HG02623 (cell line): ENCODE data around the gene CRYGA.
"Not testable (repeated sequence)": the region's sequence is repeated elsewhere in the genome, so short reads cannot be mapped to it uniquely, and the experiment has no call there.

ENCODE experiments used
- ATAC-seq: cut with Tn5 transposase; IDR thresholded peaks from one replicate; pipeline ENCODE4 v1.9.1; 2021; ENCODE audit warnings: moderate library complexity; ENCODE audit not compliant: unreplicated experiment

The CRYGA gene

GRCh38 chr2:208164951-208165755, 1.8 kb upstream of the CRYGA start:
- ATAC-seq, result no peak

GRCh38 chr2:208156439-208156838, 7.0 kb downstream of the CRYGA start:
- no peak for ATAC-seq

DNA sequence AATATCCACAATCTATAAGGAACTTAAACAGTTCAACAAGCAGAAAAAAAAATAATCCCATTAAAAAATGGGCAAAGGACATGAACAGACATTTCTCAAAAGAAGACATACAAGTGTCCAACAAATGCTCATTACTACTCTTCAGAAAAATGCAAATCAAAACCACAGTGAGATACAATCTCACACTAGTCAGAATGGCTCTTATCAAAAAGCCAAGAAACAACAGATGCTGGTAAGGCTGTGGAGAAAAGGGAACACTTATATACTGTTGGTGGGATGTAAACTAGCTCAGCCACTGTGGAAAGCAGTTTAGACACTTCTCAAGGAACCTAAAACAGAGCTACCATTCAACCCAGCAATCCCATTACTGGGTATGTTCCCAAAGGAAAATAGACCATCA, 10.2 kb downstream of the CRYGA start:
- ATAC-seq, result no peak

DNA sequence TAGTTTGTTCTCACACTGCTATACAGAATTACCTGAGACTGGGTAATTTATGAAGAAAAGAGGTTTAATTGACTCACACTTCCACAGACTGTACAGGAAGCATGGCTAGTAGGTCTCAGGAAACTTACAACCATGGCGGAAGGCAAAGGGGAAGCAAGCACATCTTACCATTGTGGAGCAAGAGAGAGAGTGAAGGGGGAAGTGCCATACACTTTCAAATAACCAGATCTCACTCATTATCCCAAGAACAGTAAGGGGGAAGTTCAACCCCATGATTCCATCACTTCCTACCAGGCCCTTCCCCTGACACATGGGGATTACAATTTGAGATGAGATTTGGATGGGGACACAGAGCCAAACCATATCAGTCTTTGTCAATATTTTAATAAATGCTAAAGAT, 12.4 kb downstream of the CRYGA start:
- no peak for ATAC-seq

DNA sequence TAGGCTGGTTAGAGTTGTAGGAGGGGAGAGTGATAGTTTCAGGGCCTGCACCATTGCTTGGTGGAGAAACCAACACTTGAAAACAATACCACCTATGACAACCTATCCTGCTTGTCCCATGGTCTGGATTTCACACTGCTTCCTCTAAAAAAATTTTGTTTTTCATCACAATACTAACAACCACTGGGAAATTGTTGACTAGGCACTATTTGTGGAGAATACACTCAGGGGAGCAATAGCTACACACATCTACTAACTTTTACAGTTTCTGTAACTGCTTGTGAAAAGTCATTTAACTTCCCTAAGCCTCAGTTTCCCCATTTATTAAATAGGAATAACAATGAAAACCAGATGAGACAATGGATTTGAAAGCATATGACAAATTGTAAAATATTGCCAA, 13.3 kb downstream of the CRYGA start:
- no peak for ATAC-seq

DNA sequence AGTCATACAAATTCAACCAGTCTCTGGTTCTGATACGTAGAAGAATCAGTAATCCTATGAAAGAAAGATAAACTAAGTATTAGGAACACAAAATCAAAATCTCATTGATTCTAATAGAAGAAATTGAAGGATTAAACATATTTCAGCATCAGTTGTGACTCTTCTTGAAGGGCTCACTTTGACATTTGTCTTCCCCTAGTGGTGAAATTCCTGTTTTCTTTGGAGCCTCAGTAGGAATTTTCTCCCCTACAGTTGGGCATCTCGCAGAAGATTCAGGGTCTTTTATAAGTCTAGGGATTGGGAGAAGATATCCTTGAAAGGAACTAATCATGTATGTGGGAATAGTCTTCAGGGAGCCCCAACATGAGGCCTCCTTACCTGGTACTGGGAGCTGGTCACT, 14.6 kb downstream of the CRYGA start:
- no peak for ATAC-seq

- ATAC-seq, result no peak
Observed at GRCh38 chr2:208147759-208148158, 15.6 kb downstream of the CRYGA start.

DNA sequence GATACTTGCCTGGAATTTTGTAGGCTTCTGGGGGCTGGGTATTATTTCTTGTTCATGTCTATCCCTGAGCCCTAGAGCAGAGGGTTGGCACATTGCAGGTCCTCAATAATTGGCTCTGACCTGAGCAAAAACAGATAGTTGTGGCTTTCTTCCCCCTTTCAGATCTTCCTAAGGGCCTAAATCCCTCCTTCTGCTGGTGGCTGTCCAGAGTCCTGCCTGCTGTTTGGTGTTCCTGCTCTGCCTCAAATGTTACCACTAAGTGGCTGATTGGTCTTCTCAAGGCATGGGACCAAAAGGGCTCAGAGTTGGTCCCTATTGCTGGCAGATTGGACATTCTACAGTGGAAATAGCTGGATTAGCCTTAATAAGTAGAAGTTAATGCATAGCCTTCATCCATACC, 16.4 kb downstream of the CRYGA start:
- ATAC-seq, result no peak

DNA sequence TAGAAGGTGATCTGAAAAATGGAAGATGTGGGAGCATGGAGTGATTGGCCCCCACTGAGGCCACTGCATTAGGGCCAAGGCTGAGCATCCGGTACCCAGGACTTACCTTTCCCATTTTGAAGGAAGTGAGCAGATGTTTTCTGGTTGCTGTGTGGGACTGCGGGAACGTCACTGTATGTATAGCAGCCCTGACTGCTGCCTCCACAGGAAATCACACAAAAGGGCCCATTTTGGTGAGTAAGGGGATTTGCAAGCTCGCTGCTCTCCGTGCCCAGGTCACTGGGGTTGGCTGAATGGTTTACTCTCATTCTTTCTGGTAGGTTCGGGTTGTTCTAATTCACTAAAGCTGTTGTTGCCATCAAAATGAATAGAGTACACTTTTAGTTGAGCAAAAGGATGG, 17.4 kb downstream of the CRYGA start, which contains the start of gene CRYGB:
Gene CRYGB, minus strand, starts transcription at position 153 of the 400 bp plus-strand sequence. Its CDS starts 38 bp downstream, at position 115.
- ATAC-seq, result no peak

DNA sequence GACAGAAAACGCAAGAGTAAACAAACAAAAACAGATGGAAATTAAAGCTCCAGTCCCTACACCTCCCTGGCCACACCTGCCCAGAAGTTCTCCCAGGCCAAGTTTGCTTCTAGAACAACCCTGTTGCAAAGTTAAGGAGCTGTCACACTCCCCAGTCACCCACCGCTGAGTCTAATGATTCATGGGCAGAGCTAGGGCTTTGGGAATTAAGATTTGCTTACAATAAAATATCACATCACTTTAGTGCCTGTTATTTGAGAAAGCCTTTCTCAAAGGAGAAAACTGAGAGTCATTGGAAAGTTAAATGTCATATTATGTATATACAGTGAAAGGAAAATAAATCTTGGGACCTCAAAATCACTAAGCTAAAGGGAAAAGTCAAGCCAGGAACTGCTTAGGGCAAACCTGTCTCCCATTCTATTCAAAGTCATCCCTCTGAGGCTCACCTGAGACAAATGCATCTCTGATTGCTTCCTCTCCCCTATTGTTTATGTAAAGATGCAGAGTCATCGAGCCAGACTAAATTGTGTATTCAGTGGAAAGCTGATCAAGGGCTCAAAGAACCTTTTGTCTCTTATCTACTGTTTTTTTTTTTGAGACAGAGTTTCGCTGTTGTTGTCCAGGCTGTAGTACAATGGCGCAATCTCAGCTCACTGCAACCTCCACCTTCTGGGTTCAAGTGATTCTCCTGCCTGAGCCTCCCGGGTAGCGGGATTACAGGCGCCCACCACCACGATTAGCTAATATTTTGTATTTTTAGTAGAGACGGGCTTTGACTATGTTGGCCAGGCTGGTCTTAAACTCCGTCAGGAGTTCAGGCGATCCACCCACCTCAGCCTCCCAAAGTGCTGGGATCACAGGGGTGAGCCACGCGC, 20.2 kb downstream of the CRYGA start:
- ATAC-seq, result no peak

DNA sequence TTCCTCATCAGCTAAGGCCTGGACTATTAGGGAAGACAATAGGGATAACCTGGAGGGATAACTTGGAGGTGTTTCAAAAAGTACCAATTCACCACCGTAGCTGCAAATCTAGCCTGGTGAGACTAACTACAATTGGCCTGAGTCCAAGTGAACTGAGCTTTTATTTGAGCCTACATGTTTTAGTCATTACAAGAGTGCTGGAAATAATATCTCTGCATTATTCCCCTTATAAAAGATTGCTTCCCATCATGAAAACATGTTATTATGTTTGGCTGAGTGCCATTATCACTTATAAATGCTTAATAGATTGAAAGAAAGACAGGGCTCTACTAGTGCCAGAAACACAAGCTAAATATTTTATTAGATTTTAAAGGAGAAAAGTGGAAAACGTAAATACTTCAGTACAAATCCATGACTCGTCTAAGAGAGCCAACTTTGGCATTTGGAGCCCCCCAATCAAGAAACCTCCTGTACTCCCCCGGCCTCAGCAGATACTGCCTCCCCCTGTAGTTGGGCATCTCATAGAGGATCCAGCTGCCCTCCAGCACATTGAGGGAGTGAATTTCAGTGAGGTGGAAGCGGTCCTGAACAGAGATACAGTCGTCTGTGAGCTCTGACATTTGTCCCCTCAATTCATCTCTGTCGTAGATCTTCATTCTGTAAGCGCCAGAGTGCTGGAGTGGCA, 21.0 kb downstream of the CRYGA start:
- ATAC-seq, result no peak

DNA sequence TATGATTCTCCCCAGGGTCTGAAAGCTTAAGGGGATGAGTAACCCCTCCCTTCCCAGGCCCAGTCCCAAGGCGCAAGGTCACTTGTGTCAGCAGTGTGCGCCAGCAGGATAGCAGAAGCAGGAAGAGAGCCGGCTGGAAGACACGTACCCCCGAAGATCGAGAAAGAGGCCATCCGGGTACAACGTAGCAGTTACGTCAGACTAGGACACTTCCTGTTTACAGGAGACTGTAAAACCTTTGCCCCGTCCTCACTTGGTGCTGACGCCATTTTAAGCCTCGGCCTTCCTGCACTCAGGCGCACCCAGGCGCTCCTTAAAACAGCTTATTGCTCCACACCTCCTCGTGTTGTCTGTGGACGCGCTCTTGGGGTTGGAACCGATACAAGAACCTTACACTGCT, 23.9 kb downstream of the CRYGA start:
- ATAC-seq, result no peak

DNA sequence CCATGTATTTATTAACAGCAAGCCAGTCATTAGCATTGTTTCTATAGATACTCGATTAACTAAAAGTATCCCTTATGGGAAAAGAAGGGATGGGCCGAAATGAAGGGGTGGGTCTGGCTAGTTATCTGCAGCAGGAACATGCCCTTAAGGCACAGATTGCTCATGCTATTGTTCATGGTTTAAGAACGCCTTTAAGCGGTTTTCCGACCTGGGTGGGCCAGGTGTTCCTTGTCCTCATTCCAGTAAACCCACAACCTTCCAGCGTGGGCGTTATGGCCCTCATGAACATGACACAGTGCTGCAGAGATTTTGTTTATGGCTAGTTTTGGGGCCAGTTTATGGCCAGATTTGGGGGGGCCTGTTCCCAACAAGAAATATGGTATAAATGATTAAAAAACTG, 25.1 kb downstream of the CRYGA start:
- not testable (repeated sequence) for ATAC-seq

GRCh38 chr2:208136716-208137094, 26.7 kb downstream of the CRYGA start:
- no peak for ATAC-seq

DNA sequence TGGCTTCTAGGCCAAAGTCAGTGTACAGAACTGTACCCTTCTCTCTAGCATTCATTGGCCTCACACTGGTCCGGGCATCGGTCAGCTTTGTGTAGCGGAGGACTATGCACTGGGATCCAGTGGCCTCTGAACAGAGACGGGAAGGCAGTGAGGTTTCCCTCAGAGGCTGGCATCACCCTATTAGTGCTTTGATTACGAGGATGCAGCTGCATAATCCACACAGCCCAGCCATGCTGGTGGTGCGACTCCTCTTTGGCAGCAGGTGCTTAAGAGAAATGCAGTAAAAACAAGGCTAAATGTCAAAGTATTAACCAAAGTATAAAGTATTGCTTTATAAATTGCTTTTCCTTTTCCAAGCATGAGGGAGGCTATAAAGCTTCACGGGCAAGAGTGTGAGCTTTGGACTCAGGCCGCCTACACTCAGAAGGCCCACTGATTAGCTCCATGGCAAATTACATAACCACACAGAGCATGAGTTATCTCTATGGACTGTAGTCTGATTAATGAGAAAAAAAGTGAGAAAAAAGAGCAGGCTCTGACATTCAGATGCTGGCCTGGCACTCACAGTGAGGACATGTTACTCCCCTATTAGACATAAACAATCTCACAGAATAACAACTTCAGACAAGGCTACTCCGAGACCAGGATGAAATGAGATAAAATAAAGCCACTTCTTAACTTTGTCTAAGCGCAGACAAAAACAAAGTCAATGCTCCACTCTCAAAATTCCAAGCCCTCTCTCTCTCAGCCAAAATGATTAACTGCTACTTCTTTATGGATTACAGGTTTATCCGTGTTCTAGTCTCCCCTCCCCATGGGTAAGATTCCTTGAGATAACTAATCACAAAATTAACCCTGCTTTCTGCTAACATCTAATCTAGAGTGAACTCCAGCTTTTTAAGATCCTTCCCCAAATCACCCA, 27.3 kb downstream of the CRYGA start:
- no peak for ATAC-seq

DNA sequence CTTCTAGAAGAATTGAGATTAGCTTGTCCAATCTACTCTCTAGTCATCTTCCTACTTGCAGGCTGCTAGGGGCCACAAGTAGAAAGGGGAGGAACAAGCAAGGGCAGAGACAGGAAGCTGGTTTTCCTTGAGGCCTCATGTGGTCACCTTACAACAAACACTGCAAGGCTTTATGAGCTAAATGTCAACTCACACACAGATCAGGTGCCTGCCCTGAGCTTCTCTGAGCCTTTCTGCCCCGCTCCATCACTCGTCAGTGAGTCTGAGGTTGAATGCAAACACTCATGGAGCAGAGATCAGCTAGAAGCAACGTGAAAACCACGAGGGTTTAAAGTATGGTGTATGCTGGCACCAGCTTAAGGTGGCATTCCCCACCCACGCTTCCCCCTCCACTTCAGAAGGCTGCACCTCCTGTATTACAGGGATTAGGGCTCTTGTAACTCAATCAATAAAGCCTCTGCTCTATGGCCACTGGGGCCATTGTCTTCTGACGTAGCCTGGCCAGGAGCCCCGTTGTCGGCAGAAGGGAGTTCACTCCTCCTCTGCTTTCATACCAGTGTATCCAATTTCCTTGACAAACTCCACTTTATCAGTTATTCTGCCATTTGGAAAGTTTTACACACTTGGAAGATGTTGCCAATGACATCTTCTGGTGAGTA, 28.3 kb downstream of the CRYGA start:
- no peak for ATAC-seq

GRCh38 chr2:208130712-208131110, 32.7 kb downstream of the CRYGA start:
- ATAC-seq, result no peak

- ATAC-seq, result no peak
Observed at GRCh38 chr2:208129744-208130711, 33.4 kb downstream of the CRYGA start, which contains the start of gene CRYGC. CRYGC (minus strand) TSS chr2:208129828; CDS start chr2:208129792, 36 bp downstream.

DNA sequence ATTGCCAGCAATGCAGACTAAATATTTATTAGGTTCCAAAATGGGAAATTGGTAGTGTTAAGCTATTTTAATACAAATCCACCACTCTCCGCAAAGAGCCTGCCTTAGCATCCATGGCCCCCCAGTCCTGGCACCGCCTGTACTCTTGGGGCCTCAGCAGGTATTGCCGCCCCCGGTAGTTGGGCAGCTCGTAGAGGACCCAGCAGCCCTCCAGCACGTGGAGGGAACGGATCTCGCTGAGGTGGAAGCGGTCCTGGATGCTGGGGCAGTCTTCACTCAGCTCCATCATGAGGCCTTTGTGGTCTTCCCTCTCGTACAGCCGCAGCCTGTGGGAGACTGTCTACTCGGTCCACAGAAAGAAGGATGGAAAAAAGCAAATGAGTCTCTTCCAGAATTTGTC, 35.3 kb downstream of the CRYGA start:
- ATAC-seq, result no peak
